ENCODE data around the gene KLF11.

Gene KLF11

GRCh38 chr2:10016802-10017258, 26.5 kb upstream of the KLF11 start:
- H3K36me3 Mint-ChIP-seq (ENCODE audit: low read depth), result no peaks in the 10 kb centered on the region
- TF ChIP-seq, protein P1, sequence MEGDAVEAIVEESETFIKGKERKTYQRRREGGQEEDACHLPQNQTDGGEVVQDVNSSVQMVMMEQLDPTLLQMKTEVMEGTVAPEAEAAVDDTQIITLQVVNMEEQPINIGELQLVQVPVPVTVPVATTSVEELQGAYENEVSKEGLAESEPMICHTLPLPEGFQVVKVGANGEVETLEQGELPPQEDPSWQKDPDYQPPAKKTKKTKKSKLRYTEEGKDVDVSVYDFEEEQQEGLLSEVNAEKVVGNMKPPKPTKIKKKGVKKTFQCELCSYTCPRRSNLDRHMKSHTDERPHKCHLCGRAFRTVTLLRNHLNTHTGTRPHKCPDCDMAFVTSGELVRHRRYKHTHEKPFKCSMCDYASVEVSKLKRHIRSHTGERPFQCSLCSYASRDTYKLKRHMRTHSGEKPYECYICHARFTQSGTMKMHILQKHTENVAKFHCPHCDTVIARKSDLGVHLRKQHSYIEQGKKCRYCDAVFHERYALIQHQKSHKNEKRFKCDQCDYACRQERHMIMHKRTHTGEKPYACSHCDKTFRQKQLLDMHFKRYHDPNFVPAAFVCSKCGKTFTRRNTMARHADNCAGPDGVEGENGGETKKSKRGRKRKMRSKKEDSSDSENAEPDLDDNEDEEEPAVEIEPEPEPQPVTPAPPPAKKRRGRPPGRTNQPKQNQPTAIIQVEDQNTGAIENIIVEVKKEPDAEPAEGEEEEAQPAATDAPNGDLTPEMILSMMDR (IDR thresholded peaks at IDR 0.05), result no peak
- H3K4me1 Mint-ChIP-seq, result no peaks in the 10 kb centered on the region
- peaks cover 4% of the 10 kb centered on the region for H3K9me3 Mint-ChIP-seq
- DNase-seq, result no peak
- peaks cover 22% of the 10 kb centered on the region for H3K27me3 Mint-ChIP-seq (ENCODE audit: low read depth, poor library complexity)
- H3K27ac Mint-ChIP-seq, result no peak overlapping the region
- H3K4me3 Mint-ChIP-seq, result no peak overlapping the region

- Mint-ChIP-seq H3K4me1 (no peaks in the 10 kb centered on the region), H3K9me3 (peaks cover 4% of the 10 kb centered on the region), H3K36me3 (ENCODE audit: low read depth) (no peaks in the 10 kb centered on the region), H3K4me3 (no peak overlapping the region), H3K27ac (no peak overlapping the region), H3K27me3 (ENCODE audit: low read depth, poor library complexity) (peaks cover 22% of the 10 kb centered on the region)
- no peak for DNase-seq
- TF ChIP-seq, protein P1 (IDR thresholded peaks at IDR 0.05), result no peak
Measured at GRCh38 chr2:10017313-10017941, 25.9 kb upstream of the KLF11 start.

GRCh38 chr2:10019174-10019573, 24.2 kb upstream of the KLF11 start:
- Mint-ChIP-seq H3K27ac (peak overlapping the region; percentile 28), H3K27me3 (ENCODE audit: low read depth, poor library complexity) (peaks cover 22% of the 10 kb centered on the region)
- TF ChIP-seq, protein P1 (IDR thresholded peaks at IDR 0.05), result no peak

DNA sequence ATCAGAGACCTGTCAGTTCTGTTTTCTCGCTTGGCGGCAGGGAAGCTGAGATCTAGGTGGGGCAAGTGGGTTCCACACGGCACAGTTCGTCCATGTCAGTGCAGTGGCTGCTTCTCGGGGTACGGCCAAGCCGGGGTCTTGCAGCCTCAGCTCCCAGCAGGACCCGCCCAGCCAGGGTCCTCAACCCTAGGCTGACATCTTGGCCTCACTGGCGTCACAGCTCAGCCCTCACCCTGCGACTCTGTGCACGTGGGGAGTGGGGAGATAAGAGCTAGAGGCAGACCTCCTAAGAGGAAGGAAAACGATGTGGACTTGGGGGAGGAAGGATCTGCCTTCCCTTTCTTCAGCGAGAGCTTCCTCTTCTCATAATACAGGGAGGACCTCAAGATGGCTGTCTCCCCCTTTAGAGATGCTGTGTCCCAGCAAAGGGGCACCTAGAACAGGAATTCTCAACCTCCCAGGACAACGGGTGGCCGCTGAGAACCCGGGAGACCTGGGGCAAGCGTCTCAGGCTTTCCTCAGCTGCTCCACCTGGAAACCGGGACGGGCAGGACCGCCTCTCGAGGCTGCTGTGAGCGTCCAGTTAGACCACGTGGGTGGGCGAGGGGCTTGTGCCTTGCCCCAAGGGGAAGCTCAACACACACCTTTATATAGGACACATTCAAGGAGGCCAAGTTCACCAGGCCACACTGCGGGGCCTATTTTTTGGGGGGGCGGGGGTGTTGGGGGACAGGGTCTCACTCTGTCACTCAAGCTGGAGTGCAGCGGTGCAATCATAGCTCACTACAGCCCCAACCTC, 23.5 kb upstream of the KLF11 start:
- no peak overlapping the region for H3K27ac Mint-ChIP-seq
- H3K36me3 Mint-ChIP-seq (ENCODE audit: low read depth), result no peaks in the 10 kb centered on the region
- H3K4me1 Mint-ChIP-seq, result no peaks in the 10 kb centered on the region
- peaks cover 4% of the 10 kb centered on the region for H3K9me3 Mint-ChIP-seq
- no peak for DNase-seq
- no peak overlapping the region for H3K4me3 Mint-ChIP-seq
- peaks cover 22% of the 10 kb centered on the region for H3K27me3 Mint-ChIP-seq (ENCODE audit: low read depth, poor library complexity)
- TF ChIP-seq, protein P1 (IDR thresholded peaks at IDR 0.05), result no peak

More at GRCh38 chr2:10019174-10019573, 24.2 kb upstream of the KLF11 start:
- no peak for DNase-seq
- Mint-ChIP-seq H3K4me3 (no peak overlapping the region), H3K9me3 (peaks cover 4% of the 10 kb centered on the region), H3K36me3 (ENCODE audit: low read depth) (no peaks in the 10 kb centered on the region), H3K4me1 (no peaks in the 10 kb centered on the region)

DNA sequence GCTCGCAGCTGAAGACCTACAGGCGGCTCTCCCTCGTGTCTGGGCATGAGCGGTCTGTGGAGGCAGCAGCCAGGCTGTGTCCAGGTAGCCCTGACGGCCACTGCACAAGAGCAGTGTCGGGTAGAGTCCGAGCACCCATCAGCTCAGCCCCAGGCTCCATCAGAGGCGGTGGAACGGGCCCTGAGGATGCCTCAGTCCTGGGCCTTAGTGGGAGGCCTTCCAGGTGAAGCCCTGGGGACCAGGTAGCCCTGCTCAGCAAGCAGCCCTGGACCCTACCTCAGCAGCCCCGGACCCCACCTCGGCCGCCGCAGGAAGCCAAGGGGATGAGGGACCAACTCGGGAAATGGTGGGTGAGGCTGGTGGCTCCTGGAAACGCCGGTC, 21.3 kb upstream of the KLF11 start:
- peaks cover 10% of the 10 kb centered on the region for H3K9me3 Mint-ChIP-seq
- DNase-seq, result no peak
- H3K27me3 Mint-ChIP-seq (ENCODE audit: low read depth, poor library complexity), result peaks cover 17% of the 10 kb centered on the region
- no peaks in the 10 kb centered on the region for H3K36me3 Mint-ChIP-seq (ENCODE audit: low read depth)
- no peaks in the 10 kb centered on the region for H3K4me1 Mint-ChIP-seq
- H3K27ac Mint-ChIP-seq, result no peak overlapping the region
- TF ChIP-seq, protein P1 (IDR thresholded peaks at IDR 0.05), result no peak
- no peak overlapping the region for H3K4me3 Mint-ChIP-seq

Data from nephron progenitor cell (in vitro differentiated cells).